ENCODE measurements around the gene LYRM1.

Gene LYRM1

GRCh38 chr16:20939611-20940010, 39.0 kb downstream of the LYRM1 start:
- peaks cover 7% of the 10 kb centered on the region; the same call in 1 of the 2 replicates for H3K27me3 ChIP-seq (ENCODE audit: control insufficient read depth, low read length)
- no peaks in the 10 kb centered on the region for H3K79me2 ChIP-seq (ENCODE audit: control insufficient read depth, low read length)
- H4K20me1 ChIP-seq (ENCODE audit: control insufficient read depth, insufficient read depth, low read depth, low read length), result no peaks in the 10 kb centered on the region
- H3K9me3 ChIP-seq (ENCODE audit: control insufficient read depth, insufficient read depth, low read length), result no peaks in the 10 kb centered on the region
- TF ChIP-seq CTCF (IDR thresholded peaks at IDR 0.05; ENCODE audit: low read depth, low read length, poor library complexity, severe bottlenecking), result no peak
- TF ChIP-seq EZH2phosphoT487 (IDR thresholded peaks at IDR 0.05; ENCODE audit: borderline replicate concordance, low read length), result no peak
- H3K4me3 ChIP-seq (ENCODE audit: low read length), result no peak overlapping the region
- no peaks in the 10 kb centered on the region for H3K36me3 ChIP-seq (ENCODE audit: control insufficient read depth, low read length)
- H3K27ac ChIP-seq (ENCODE audit: low read depth, low read length), result no peak overlapping the region
- H3K4me2 ChIP-seq (ENCODE audit: low read length), result no peak overlapping the region
- H3K9me2 ChIP-seq (replicated peaks; ENCODE audit: control insufficient read depth, low read length), result no peaks in the 10 kb centered on the region
- H3K4me1 ChIP-seq (ENCODE audit: control insufficient read depth, low read length), result no peaks in the 10 kb centered on the region; the same call in 1 of the 2 replicates
- H3F3A ChIP-seq (ENCODE audit: control insufficient read depth, insufficient read depth), result no peaks in the 10 kb centered on the region

GRCh38 chr16:20940871-20941635, 40.5 kb downstream of the LYRM1 start:
- no peaks in the 10 kb centered on the region for H4K20me1 ChIP-seq (ENCODE audit: control insufficient read depth, insufficient read depth, low read depth, low read length)
- no peaks in the 10 kb centered on the region for H3F3A ChIP-seq (ENCODE audit: control insufficient read depth, insufficient read depth)
- H3K36me3 ChIP-seq (ENCODE audit: control insufficient read depth, low read length), result no peaks in the 10 kb centered on the region
- H3K4me2 ChIP-seq (ENCODE audit: low read length), result no peak overlapping the region
- H3K27ac ChIP-seq (ENCODE audit: low read depth, low read length), result no peak overlapping the region
- H3K9me3 ChIP-seq (ENCODE audit: control insufficient read depth, insufficient read depth, low read length), result no peaks in the 10 kb centered on the region
- no peak overlapping the region for H3K4me3 ChIP-seq (ENCODE audit: low read length)
- no peaks in the 10 kb centered on the region for H3K79me2 ChIP-seq (ENCODE audit: control insufficient read depth, low read length)
- H3K27me3 ChIP-seq (ENCODE audit: control insufficient read depth, low read length), result peaks cover 4% of the 10 kb centered on the region; the same call in 1 of the 2 replicates
- TF ChIP-seq CTCF (IDR thresholded peaks at IDR 0.05; ENCODE audit: low read depth, low read length, poor library complexity, severe bottlenecking) (no peak), EZH2phosphoT487 (IDR thresholded peaks at IDR 0.05; ENCODE audit: borderline replicate concordance, low read length) (no peak)
- no peaks in the 10 kb centered on the region; the same call in 1 of the 2 replicates for H3K4me1 ChIP-seq (ENCODE audit: control insufficient read depth, low read length)
- H3K9me2 ChIP-seq (replicated peaks; ENCODE audit: control insufficient read depth, low read length), result no peaks in the 10 kb centered on the region

- H3K27ac ChIP-seq (ENCODE audit: low read depth, low read length), result no peak overlapping the region
- no peaks in the 10 kb centered on the region for H3F3A ChIP-seq (ENCODE audit: control insufficient read depth, insufficient read depth)
- H3K4me2 ChIP-seq (ENCODE audit: low read length), result no peak overlapping the region
- no peaks in the 10 kb centered on the region for H3K9me2 ChIP-seq (replicated peaks; ENCODE audit: control insufficient read depth, low read length)
- no peaks in the 10 kb centered on the region for H3K9me3 ChIP-seq (ENCODE audit: control insufficient read depth, insufficient read depth, low read length)
- no peaks in the 10 kb centered on the region; the same call in 1 of the 2 replicates for H3K4me1 ChIP-seq (ENCODE audit: control insufficient read depth, low read length)
- H3K79me2 ChIP-seq (ENCODE audit: control insufficient read depth, low read length), result no peaks in the 10 kb centered on the region
- no peaks in the 10 kb centered on the region for H4K20me1 ChIP-seq (ENCODE audit: control insufficient read depth, insufficient read depth, low read depth, low read length)
- H3K36me3 ChIP-seq (ENCODE audit: control insufficient read depth, low read length), result no peaks in the 10 kb centered on the region
- H3K27me3 ChIP-seq (ENCODE audit: control insufficient read depth, low read length), result peaks cover 4% of the 10 kb centered on the region; the same call in 1 of the 2 replicates
- no peak overlapping the region for H3K4me3 ChIP-seq (ENCODE audit: low read length)
- TF ChIP-seq EZH2phosphoT487 (IDR thresholded peaks at IDR 0.05; ENCODE audit: borderline replicate concordance, low read length), result no peak
- TF ChIP-seq CTCF (IDR thresholded peaks at IDR 0.05; ENCODE audit: low read depth, low read length, poor library complexity, severe bottlenecking), result no peak
Observed at GRCh38 chr16:20941636-20941926, 41.0 kb downstream of the LYRM1 start.
